GM19463 (cell line): Measurements from ENCODE around the gene MRPL34.
A peak's percentile ranks its signal among the peaks of the same experiment; 100 is the strongest.

Source experiments
- ATAC-seq: cut with Tn5 transposase; IDR thresholded peaks from one replicate; pipeline ENCODE4 v1.9.1; 2021; ENCODE audit warnings: mild to moderate bottlenecking, moderate library complexity; ENCODE audit not compliant: unreplicated experiment

The MRPL34 gene

GRCh38 chr19:17327654-17328516, 22.2 kb downstream of the MRPL34 start:
- no peak for ATAC-seq

GRCh38 chr19:17328517-17329365, 23.1 kb downstream of the MRPL34 start:
- ATAC-seq = no peak

DNA sequence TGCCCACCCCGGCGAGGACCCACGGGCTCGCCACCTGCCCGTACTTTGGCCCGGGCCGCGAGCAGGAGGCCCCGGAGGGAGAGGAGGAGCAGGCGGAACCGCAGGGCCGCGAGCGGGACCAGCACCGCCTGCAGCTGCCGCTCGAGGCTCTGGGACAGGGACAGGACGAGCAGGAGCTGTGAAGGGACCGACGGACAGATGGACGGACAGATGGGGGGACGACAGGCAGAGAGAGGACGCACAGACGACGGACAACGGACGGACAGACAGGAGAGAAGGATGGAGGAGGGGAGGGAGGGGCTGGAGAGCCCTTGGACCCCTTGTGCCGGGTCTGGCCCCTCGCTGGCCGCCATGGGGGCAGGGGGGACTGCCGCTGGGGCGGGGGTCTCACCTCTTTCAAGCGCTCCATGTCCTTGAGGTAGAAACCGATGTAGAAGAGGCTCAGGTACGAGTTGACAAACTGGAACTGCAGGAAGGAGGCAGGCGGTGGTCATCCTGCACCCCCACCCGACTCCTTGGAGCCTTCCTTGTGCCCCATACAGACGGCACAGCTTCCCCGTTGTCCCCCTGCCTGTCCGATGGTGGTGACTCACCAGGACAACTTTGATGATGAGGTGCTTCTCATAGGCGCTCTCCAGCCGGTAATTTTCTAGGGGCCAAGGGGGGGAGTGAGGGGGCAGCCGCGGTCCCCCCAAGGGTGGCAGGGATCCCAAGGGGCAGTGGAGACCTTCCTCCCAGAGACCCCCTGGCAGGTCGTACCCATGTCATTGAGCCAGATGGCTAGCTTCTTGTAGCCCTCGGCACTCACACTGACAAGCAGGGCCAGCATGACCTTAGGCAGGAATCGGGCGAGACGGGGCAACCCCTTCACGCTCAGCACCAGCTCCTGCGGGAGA, 23.9 kb downstream of the MRPL34 start:
- ATAC-seq = no peak

DNA sequence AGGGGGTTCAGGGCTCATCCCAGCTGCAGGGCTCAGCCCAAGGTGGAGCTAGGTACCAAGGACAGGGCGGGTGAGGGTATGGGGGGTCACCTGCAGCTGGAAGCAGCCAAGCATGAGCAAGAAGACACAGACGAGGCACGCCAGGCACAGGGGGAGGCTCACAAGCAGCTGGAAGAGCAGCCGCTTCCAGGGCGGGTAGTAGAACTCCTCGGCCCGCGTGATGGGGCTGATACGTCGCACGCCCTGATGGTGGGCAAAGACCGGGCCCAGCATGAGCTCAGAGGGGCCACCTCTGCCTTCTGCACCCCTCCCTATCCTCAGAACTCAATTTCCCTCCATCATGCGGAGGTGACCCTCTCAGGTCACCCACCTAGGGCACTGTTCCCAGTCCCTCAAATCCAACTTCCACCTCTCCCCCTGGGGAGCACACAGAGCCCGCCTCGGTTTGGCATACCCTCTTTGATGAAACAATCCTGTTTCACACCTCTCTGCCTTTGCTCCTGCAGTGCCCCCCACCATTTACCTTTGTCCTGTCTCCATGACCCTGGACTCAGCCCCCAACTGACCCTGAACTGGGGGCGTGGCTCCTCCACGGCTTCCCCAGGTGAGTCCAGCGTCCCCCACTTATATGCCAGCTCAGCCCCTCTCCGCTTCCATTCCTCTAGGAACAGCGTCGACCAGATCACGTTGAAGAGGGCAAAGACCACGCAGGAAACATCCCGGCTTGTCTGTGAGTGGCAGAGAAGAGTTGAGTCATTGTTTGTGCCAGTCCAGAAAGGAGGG, 24.8 kb downstream of the MRPL34 start:
- no peak for ATAC-seq

- ATAC-seq = no peak
These were observed 25.4 kb downstream of the MRPL34 start for GRCh38 chr19:17331045-17331558.

- no peak for ATAC-seq
These were observed 26.6 kb downstream of the MRPL34 start for GRCh38 chr19:17332360-17332676.

DNA sequence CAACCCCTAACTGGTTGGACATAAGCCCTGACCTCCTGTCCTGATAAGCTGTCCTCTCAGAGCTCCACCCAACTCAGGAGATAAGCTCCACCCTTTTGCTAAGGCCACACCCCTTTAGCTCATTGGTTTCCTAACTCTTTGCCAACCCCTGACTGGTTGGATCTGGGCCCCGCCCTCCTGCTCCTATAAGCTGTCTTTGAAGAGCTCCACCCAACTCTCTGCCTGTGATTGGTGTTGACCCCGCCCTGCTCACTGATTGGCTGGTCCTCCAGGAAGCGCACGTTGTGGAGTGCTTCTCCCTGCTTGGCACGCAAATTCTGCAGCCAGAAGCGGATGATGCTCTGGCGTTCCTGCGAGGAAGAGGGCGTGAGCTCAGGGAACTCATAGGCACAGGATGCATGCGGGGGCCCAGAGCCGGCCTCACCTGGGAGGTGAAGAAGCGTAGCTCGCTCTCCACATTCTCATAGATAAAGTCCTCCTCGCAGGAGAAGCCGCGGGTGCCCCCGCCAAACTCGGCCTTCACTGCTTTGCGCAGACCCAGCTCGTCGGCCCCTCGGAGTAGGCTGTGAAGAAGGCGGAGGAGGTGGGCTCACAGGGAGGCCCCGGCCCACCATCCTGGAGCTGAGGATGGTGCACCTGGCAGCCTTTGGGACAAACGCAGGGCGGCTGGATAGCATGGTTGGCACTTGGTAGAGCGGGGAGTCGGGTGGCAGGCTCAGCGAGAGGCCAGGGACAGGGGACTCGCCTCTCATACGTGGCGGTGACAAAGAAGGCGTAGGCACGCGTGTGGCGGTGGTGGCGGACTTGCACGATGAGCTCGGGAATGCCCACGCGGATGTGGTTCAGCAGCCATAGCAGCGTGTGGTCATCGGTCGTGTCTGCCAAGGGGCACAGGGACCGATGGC, 27.3 kb downstream of the MRPL34 start:
- ATAC-seq = no peak

- no peak for ATAC-seq
These were observed 28.1 kb downstream of the MRPL34 start for GRCh38 chr19:17333611-17334413.

- peak; percentile 45 for ATAC-seq
These were observed 29.0 kb downstream of the MRPL34 start, which contains the start of gene ANO8 for GRCh38 chr19:17334414-17335409. Gene ANO8, minus strand, starts transcription at chr19:17334855. Its CDS starts 185 bp downstream, at chr19:17334670.

DNA sequence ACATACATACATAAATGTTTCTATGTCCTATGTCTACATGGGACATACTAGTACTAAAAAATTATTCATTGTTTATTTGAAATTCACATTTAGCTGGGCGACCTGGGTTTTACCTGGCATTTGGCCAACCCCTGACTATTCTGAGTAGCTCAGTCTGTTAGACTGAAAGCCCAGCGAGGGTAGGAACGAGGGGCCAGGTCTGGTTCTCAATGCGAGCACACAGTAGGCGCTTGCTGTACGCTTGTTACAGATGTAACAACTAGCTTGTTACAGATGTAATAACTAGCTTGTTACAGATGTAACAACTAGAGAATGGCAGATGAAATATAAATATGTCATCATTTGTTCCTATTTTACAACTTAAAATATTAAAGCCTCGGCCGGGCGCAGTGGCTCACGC, 29.9 kb downstream of the MRPL34 start:
- ATAC-seq = no peak

GRCh38 chr19:17336872-17337674, 31.4 kb downstream of the MRPL34 start, which contains the start of gene GTPBP3:
Gene GTPBP3, plus strand, starts transcription at chr19:17337553. Its CDS starts 59 bp downstream, at chr19:17337612.
- peak; percentile 78 for ATAC-seq

DNA sequence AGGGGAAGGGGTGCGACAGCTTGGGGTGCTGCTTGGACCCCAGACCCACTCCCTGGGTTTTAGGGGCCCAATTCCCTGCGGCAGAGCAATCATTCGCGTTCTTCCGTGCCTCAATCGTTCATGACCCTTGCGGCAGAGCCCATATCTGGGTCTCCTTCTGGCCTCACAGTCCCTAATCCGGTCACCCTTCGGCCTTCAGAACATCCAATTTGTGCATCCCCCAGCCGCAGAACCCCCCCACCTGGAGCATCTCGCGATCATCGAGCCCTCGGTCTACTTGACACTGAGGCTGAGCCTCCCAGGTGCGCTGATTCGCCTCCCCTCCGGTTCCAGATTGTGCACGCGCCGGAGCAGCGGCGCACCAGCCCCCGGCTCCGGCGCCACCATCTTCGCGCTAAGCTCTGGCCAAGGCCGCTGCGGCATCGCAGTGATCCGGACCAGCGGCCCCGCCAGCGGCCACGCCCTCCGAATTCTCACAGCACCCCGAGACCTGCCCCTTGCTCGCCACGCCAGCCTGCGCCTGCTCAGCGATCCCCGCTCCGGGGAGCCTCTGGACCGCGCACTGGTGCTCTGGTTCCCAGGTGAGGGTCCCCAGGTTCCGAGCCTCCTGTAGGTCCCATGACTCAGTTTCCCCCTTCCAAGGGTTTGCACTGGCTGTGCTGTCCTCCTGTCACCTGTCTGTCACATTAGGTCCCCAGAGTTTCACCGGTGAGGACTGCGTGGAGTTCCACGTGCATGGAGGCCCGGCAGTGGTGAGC, 32.2 kb downstream of the MRPL34 start:
- no peak for ATAC-seq

DNA sequence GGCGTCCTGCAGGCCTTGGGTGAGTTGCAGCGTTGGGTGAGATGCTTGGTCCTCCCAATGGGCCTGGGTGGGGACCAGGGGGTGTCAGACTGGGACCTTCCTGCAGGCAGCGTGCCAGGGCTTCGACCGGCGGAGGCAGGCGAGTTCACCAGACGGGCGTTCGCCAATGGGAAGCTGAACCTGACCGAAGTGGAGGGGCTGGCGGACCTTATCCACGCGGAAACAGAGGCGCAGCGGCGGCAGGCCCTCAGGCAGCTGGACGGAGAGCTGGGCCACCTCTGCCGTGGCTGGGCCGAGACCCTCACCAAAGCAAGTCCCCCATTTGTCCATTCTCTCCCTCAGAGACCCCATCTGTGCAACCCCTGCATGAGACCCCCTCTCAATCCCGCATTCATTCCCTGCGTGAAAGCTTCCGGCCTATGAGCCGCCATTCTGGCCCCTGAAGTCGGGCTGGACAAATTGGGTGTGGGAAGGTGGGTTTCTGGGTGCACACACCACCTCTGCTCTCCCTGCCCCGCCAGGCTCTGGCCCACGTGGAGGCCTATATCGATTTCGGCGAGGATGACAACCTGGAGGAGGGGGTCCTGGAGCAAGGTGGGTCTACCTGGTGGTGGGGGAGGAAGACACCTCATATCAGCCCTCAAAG, 32.9 kb downstream of the MRPL34 start:
- no peak for ATAC-seq

DNA sequence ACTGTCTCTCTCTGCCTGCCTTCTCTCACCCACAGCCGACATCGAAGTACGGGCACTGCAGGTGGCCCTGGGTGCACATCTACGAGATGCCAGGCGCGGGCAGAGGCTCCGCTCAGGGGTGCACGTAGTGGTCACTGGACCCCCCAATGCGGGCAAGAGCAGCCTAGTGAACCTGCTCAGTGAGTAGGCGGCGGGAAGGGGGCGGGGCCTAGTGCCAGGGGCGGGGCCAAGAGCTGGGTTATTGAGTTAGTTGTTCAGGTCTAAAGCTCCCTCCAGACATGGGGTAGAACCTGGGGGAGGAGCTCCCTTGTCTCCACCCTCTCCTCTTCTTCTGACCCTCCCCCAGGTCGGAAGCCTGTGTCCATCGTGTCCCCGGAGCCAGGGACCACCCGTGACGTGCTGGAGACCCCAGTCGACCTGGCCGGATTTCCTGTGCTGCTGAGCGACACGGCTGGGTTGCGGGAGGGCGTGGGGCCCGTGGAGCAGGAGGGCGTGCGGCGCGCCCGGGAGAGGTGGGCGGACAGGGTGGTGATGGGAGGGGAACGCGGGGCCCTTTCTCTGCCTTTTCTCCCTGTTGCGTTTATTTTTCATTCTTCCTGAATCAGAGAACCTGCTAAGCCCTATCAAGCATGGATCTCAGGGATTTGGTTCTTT, 33.5 kb downstream of the MRPL34 start:
- no peak for ATAC-seq
